GM12872 (cell line): ENCODE data around the gene KLK14.

Source experiments
- TF ChIP-seq, protein P1 (sequence below): IDR thresholded peaks from 3 replicates; pipeline ENCODE4 v1.5.1; 2011; ENCODE audit warnings: low read depth, mild to moderate bottlenecking, low read length, moderate library complexity; ENCODE audit not compliant: insufficient read depth

KLK14 gene, protein sequence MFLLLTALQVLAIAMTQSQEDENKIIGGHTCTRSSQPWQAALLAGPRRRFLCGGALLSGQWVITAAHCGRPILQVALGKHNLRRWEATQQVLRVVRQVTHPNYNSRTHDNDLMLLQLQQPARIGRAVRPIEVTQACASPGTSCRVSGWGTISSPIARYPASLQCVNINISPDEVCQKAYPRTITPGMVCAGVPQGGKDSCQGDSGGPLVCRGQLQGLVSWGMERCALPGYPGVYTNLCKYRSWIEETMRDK

DNA sequence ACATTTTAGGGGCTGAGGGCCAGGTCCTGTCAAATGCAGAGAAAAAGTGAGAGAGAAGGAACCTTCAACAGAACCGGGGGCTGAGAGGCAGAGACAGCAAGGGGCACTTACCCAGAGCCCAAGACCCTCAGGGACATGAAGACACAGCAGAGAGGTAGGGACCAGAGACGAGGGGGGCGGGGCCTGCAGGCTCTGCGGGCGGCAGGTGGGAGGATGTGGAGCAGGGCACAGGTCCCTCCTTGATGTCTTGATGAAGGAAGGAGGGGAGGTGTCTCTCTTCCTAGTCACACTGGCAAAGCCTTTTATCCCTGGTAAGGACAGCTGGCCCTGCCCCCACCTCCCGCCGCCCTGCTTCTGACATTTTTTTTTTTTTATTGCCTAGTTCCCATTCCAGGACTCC, at the start of gene KLK14:
TSS of gene KLK14 (minus strand) at position 277 of the 400 bp plus-strand sequence. CDS start at position 4, 273 bp downstream.
- TF ChIP-seq, protein P1, sequence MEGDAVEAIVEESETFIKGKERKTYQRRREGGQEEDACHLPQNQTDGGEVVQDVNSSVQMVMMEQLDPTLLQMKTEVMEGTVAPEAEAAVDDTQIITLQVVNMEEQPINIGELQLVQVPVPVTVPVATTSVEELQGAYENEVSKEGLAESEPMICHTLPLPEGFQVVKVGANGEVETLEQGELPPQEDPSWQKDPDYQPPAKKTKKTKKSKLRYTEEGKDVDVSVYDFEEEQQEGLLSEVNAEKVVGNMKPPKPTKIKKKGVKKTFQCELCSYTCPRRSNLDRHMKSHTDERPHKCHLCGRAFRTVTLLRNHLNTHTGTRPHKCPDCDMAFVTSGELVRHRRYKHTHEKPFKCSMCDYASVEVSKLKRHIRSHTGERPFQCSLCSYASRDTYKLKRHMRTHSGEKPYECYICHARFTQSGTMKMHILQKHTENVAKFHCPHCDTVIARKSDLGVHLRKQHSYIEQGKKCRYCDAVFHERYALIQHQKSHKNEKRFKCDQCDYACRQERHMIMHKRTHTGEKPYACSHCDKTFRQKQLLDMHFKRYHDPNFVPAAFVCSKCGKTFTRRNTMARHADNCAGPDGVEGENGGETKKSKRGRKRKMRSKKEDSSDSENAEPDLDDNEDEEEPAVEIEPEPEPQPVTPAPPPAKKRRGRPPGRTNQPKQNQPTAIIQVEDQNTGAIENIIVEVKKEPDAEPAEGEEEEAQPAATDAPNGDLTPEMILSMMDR = no peak

DNA sequence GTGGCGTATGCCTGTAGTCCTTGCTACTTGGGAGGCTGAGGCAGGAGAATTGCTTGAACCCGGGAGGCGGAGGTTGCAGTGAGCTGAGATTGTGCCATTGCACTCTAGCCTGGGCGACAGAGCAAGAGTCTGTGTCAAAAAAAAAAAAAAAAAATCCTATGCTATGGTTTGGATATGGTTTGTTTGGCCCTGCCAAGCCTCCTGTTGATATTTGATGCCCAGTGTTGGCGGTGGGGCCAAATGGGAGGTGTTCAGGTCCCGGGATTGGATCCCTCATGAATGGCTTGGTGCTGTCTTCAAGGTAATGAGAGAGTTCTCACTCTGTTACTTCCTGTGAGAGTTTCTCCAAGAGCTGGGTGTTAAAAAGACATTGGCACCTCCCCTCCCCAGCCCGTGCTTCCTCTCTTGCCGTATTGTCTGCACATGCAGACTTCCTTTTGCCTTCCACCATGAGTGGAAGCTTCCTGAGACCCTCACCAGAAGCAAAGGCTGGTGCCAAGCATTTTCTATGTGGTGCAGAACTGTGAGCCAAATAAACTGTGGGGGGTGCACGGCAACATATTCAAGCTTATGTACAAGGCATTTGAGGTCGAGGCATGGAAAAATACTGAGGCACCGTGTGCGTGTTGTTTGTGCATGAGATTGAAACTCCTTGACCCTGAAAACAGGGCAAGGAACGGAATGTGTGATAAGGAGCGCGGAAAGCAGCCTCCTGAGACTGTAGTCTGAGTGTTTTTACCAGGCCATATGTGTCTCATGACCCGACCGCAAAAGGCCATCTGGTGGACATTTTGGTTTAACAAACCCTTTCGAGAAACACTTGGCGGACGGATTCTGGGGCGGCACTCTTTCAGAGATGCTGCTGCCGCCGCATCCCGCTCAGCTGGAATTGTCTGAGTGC, 49.3 kb upstream of the KLK14 start:
- TF ChIP-seq, protein P1 = no peak; the same call in 2 of the 3 replicates

DNA sequence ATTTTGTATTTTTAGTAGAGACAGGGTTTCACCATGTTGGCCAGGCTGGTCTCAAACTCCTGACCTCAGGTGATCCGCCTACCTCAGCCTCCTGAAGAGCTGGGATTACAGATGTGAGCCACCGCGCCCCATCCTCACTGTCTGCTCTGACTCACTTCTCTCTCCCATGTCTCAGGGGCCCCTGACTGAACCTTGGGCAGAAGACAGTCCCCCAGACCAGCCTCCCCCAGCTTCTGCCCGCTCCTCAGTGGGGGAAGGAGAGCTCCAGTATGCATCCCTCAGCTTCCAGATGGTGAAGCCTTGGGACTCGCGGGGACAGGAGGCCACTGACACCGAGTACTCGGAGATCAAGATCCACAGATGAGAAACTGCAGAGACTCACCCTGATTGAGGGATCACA, 47.0 kb upstream of the KLK14 start:
- TF ChIP-seq, protein P1 = no peak

DNA sequence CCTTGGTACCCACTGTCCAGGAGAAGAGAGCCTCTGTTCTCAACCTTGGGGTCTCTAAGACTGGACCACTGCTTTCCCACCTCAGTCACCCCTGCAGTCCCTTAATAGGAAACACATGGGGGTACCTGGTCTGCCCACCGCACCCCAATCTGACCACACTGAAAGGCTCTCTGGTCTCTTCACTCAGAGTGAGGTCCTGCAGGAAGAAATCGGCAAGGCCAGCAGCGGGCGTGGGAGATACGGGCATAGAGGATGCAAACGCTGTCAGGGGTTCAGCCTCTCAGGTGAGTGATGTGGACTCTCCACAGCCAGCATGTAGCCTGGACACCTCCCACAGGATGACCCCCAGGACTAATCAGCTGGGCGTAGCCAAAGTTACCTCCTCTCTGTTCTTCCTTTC, 45.5 kb upstream of the KLK14 start:
- TF ChIP-seq, protein P1 = no peak

DNA sequence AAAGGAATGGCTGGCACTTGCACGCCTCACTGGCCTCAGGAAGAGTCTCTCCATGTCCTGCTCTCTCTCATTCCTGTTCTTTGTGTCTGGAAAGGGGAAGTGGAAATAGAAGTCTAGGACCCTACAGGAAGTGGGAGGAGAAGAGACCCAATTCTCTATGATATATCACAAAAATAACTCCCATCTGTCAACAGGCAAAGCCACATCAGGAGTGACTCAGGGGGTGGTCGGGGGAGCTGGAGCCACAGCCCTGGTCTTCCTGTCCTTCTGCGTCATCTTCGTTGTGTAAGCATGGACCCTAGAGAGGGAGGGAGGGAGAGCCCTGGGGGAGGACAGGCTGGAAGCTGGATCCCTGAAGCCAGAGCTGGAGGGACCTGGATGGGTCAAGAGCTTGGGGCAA, 45.1 kb upstream of the KLK14 start:
- TF ChIP-seq, protein P1 = no peak

DNA sequence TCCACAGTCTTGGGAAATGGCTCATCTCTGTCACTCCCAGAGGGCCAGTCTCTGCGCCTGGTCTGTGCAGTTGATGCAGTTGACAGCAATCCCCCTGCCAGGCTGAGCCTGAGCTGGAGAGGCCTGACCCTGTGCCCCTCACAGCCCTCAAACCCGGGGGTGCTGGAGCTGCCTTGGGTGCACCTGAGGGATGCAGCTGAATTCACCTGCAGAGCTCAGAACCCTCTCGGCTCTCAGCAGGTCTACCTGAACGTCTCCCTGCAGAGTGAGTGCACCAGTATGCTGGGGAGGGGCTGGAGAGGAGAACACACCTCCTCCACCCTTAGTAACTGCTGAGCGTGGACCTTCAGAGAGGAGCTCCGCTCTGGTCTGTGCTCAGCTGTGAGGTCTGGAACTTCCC, 44.3 kb upstream of the KLK14 start:
- TF ChIP-seq, protein P1 = no peak

DNA sequence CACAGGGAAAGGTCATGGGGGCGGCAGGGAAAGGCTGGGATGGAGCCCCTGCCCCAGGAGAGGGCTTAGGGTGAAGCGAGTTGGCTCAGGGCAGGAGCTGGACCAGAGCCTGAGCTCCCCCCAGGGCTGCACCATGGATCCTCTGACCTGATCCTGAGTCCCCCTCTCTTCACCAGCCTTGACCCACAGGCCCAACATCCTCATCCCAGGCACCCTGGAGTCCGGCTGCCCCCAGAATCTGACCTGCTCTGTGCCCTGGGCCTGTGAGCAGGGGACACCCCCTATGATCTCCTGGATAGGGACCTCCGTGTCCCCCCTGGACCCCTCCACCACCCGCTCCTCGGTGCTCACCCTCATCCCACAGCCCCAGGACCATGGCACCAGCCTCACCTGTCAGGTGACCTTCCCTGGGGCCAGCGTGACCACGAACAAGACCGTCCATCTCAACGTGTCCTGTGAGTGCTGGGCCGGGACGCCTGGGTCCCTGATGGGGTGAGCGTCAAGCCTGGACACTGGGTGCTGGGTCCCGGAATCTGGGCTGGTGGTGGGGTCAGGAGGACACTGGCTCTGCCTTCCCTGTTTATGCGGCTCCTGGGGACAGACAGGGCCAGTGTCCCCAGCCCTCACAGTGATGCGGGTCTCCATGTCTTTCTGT, 42.9 kb upstream of the KLK14 start:
- TF ChIP-seq, protein P1 = no peak
